Activated T-cell treated with anti-CD3 and anti-CD28 coated beads, Interleukin-2, amount 50 U/mL, for 1 hour (primary cell): ENCODE measurements around the gene LAMA3.

ENCODE experiments used
- DNase-seq: peaks from one replicate; pipeline ENCODE4 v3.0.0-alpha.2; 2020

The LAMA3 gene

DNA sequence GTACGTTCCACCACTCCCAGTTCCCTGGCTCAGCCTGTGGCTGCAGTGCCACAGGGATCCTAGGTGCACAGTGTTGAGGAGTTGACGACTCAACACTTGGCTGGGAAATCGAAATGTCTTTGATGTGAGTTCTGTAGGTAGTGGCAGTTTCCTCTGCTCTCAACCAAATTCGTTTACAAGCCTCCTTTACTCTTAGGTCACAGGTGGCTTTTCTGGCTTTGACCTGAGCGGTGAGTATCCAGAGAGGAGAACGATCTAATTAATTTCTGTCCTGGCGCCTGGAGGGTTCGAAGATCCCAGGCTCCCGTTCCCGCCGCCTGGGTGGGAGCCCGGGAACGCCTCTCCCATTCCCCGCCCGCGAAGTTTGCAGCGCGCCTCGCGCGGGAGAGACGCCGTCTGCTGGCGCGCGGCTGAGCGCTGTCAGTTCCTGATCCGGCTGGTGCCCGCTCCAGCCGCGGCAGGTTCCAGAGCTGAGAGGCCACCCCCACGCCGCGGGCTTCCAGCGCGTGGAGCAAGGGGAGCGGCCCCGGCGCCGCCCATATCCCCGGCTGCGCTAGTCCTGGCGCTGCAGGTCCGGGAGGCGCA lies at the start of gene LAMA3:
Gene LAMA3 (plus strand): TSS at position 423 of the 585 bp plus-strand sequence. CDS start 231 bp downstream, outside the sequence.
- peak; percentile 50 for DNase-seq

- no peak for DNase-seq
These were observed 49.2 kb upstream of the LAMA3 start for GRCh38 chr18:23640052-23640451.

GRCh38 chr18:23641143-23641720 lies 48.0 kb upstream of the LAMA3 start:
- no peak for DNase-seq

- DNase-seq, result no peak
These were observed 47.2 kb upstream of the LAMA3 start for GRCh38 chr18:23641937-23642666.

- no peak for DNase-seq
These were observed 45.3 kb upstream of the LAMA3 start for GRCh38 chr18:23643815-23644490.

- DNase-seq, result no peak
These were observed 43.6 kb upstream of the LAMA3 start for GRCh38 chr18:23645568-23646175.

GRCh38 chr18:23646282-23646681 lies 43.0 kb upstream of the LAMA3 start:
- DNase-seq, result no peak

GRCh38 chr18:23648456-23648855 lies 40.8 kb upstream of the LAMA3 start:
- no peak for DNase-seq

- no peak for DNase-seq
These were observed 40.2 kb upstream of the LAMA3 start for GRCh38 chr18:23648940-23649607.

GRCh38 chr18:23650968-23651927 lies 38.0 kb upstream of the LAMA3 start:
- no peak for DNase-seq

DNA sequence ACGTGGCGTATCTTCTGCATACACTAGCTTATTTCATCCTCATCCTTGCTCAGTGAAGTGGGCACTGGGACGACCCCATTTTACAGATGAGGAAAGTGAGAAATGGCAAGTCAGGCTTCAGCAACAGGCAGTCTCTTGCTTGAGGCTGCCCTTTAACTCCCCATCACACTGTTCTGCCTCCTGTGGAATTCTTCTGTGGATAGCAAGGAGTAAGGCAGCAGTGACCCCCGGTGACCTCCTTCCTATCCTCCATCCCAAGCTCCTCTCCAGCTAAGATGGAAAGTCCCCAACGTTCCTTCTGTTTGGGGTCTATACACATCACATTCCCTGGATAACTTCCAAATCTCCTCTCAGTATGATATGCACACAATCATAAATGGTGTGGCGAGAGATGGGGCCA lies 37.0 kb upstream of the LAMA3 start:
- DNase-seq, result no peak

- DNase-seq, result no peak
These were observed 31.0 kb upstream of the LAMA3 start for GRCh38 chr18:23658285-23658684.

- DNase-seq, result no peak
These were observed 27.4 kb upstream of the LAMA3 start for GRCh38 chr18:23661735-23662308.

DNA sequence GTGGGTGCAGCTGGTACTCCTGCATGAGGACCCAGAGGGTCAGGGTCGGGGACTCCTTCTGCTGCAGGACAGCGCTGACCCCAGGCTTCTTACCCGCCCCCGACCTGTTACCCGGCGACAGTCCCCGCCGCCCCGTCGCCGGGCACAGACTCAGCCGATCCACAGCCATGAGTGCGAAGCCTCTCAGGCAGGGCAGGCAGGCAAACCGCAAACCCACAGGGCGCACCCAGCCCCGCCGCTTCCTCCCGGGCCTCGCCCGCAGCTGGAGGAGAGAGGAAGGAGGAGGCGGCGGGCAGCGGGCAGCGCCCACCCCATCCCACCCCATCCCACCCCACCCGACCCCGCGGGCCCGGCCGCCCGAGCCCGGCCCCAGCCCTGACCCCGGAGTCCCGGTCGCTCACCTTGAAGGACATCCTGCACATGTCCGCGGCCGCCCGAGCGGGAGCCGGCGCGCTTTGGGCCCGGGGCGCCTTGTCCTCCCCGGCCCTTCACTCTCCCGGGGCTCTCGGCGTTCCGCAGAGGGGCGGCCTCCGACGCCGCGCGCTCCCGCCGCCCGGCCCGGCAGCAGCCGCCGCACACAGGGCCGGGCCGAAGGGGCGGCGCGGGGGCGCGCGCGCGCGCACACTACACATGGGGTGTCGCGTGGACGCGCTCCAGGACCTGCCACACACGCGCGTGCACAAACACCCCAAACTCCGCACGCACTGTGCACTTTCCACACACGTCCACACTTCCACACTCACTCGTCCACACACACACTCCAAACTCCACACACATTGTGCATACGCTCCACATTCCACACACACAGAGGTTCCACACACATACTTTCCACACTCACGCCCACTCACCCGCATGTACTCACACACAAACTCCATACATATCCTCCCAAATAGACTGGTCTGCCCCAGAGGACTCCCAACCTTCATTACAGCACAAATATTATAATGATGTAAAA lies 26.7 kb upstream of the LAMA3 start, which contains the start of gene ANKRD29:
Gene ANKRD29 (minus strand): TSS at position 603 of the 955 bp plus-strand sequence. CDS start 181 bp downstream, at position 422.
- peak; percentile 55 for DNase-seq

GRCh38 chr18:23664674-23665073 lies 24.6 kb upstream of the LAMA3 start:
- no peak for DNase-seq

DNA sequence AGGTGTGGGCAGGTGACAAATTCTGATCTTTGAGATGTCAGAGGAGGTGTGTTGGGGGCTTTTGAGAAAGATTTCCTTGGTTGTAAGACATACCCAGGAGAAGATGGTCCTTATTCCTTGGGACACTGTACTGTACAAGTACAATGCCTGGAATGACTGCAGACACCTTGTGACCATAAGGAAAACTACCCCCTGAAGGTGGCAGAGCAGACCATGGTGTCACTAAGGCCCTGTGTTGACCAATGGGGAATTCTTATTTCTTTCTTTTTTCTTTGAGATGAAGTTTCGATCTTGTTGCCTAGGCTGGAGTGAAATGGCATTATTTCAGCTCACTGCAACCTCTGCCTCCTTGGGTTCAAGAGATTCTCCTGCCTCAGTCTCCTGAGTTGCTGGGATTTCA lies 22.1 kb upstream of the LAMA3 start:
- DNase-seq, result no peak

- DNase-seq, result no peak
These were observed 20.5 kb upstream of the LAMA3 start for GRCh38 chr18:23668731-23669130.

DNA sequence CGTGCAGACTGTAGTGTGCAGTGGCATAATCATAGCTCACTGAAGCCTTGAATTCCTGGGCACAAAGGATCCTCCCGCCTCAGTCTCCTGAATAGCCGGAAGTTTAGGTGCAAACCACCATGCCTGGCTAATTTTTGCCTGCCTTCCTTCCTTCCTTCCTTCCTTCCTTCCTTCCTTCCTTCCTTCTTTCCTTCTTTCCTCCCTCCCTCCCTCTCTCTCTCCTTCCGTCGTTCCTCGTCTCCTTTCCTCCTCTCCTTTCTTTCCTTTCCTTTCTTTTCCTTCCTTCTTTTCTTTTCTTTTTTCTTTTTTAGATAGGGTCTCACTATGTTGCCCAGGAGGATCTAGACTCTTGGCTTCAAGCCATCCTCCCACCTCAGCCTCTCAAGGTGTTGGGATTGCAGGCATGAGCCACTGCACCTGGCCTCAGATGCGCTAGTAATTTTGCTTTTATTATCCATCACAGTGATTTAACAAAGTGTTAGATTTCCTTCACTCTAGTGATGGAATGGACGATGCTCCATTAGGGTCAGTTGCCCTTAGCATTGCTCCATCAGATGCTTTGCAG lies 20.0 kb upstream of the LAMA3 start:
- DNase-seq, result no peak

DNA sequence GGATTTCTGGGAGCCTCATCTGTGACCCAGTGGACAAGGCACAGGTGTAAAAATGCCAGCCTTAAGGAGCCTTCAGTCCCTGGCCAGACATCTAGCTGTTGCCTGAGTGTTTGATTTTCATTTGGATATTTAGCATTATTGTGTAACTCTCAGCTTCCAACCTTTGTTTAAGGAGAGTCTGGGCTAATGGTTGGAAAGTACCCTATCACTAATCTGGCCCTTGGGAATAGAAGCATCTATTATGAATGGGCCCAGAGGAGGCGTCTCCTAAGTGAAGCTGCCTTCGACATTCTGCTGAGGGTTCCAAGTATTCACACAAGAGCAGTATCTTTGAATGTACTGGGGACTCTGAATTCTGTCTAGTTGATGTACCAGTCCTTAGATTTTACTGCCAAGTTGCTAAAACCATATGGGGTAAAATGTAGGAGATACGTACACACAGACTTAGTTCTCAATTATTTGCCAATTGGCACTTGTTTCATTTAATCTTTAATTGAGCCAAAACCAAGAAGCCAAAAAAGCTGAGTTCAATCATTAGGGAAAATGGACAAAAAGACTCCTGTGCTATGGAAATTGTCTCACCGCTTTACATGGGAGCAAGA lies 19.3 kb upstream of the LAMA3 start:
- no peak for DNase-seq
